IPS-18c (cell line): ENCODE measurements around the gene ZNRF1.
"Not testable (repeated sequence)": the region's sequence is repeated elsewhere in the genome, so short reads cannot be mapped to it uniquely, and the experiment has no call there.

Source experiments
- H3K4me3 ChIP-seq: 2 replicates; pipeline ENCODE4 v1.7.0; 2013; ENCODE audit warnings: low read depth, mild to moderate bottlenecking, low read length, moderate library complexity; ENCODE audit not compliant: insufficient read depth
- H3K9me3 ChIP-seq: one replicate; pipeline ENCODE4 v1.6.1; 2013; ENCODE audit warnings: mild to moderate bottlenecking, low read length, moderate library complexity; ENCODE audit not compliant: control insufficient read depth, insufficient read depth

ZNRF1 gene

DNA sequence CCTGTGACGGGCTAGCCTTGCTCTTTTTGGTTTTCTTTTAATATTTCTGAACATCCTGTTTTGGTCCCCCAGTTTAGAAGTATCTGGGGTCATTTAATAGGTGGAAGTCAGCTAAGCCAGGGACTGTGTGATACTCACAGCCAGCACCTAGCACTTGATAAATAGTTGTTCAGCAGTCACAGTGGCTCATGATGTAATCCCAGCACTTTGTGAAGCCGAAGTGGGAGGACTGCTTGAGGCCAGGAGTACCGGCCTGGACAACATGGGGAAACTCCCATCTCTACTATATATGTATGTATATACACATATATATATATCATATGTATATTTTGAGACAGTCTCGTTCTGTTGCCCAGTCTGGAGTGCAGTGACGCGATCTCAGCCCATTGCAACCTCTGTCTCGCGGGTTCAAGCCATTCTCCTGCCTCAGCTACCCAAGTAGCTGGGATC lies 1.8 kb upstream of the ZNRF1 start:
- Histone ChIP-seq H3K4me3 (no peak overlapping the region), H3K9me3 (no peaks in the 10 kb centered on the region)

DNA sequence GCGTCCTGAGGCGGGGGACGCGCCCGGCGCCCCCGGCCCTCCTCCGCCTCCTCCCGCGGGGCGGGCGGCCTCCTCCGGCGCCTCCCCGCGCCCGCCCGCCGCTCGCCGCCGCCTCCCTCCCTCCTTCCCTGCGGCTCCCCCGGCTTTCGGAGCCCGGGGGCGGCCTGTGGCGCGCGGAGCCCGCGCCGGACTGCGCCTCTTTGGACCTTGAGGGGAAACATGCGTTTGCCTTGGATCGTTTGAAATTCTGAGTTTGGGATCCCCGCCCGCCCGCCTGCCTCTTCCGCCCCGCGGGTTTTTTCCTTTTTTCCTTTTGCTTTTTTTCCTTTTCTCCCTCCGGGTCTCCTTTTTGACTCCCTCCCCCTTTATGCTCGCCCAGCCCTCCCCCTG lies 390 bp downstream of the ZNRF1 start:
- Histone ChIP-seq H3K4me3 (peak overlapping the region; percentile 81), H3K9me3 (no peaks in the 10 kb centered on the region)

DNA sequence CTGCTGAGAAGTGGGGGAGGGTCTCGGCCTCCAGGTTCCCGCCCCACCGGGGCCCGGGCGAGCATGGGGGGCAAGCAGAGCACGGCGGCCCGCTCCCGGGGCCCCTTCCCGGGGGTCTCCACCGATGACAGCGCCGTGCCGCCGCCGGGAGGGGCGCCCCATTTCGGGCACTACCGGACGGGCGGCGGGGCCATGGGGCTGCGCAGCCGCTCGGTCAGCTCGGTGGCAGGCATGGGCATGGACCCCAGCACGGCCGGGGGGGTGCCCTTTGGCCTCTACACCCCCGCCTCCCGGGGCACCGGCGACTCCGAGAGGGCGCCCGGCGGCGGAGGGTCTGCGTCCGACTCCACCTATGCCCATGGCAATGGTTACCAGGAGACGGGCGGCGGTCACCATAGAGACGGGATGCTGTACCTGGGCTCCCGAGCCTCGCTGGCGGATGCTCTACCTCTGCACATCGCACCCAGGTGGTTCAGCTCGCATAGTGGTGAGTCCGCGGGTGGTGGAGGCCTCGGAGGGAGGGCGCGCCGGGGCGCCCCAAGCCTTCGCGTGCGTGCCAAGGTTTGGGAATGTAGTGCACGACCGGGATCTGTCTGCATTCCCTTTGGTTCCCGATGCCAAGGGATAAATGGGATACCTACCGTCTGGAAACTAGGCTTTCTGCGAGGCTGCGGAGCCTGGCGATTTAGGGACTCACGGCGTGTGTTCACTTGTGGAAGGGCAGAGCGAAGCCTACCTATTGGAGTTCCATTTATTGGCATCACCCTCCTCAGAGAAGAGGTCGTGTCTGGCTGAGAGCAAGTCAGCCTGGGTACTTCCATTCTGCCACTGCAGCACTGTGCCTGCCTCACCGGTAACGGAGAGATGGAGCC lies 1.0 kb downstream of the ZNRF1 start:
- Histone ChIP-seq H3K9me3 (no peaks in the 10 kb centered on the region), H3K4me3 (peak overlapping the region; percentile 81)

DNA sequence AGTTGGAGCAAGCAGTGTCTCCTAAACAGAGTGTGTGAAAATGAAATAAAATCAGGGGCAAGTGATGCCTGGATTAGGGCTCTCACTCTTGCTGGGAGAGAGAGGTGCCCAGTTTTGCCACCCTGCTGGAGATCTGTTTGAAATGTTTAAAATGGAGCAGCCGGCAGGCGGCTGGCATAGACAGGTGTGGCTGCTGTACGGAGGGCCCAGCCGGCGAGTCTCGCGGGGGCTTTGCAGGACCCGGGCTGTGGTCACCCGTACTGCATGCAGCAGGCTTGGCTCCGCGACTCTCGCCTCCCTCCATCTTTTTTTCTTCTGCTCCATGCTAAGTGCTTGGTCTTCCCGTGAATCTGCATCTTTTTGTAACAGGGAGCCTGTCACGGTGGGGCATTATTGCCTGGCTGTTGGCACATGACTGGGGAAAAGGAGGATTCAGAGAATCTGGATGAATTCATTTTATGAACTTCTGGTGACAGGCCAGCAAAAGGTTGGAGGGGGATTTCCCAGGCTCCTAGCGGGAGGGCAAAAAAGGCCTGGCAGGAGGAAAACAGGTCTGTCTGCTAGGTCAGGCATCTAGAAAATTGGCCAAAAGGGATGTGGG lies 1.8 kb downstream of the ZNRF1 start:
- H3K4me3 ChIP-seq = peak overlapping the region; percentile 81
- H3K9me3 ChIP-seq = no peaks in the 10 kb centered on the region

DNA sequence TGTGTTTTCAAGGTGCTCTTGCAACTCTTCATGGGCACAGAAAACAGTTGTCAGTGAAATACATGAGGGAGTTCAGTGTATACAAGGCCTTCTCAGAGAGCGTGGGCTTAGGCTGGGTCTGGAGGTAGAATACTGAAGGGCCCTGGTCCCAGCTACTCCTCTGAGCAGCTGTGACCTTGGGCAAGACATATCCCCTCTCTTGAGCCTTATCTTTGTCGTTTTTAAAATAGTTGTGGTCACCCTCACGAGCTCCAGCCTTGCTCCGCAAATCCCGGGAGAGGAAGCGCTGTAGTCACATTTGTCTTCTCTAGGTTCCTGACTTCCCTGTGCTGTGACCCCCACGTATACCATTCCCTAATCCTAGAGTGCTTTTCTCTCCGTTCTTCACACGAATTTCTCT lies 3.6 kb downstream of the ZNRF1 start:
- Histone ChIP-seq H3K4me3 (no peak overlapping the region), H3K9me3 (no peaks in the 10 kb centered on the region)

DNA sequence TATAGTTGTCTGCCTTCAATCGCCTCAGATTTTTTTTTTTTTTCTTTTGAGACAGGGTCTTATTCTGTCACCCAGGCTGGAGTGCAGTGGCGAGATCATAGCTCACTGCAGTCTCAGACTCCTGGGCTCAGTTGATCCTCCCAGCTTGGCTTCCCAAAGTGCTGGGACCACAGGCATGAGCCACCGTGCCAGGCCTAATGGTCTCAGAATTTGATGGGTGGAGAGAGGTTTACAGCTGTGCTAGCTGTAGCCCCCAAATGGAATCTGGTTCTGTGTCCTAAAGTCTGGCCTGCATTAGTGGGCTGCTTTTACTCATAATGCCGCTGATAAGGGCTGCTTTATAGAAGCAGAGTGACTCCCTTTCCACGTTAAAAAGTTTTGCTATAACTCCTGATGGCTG lies 5.1 kb downstream of the ZNRF1 start:
- Histone ChIP-seq H3K4me3 (no peak overlapping the region), H3K9me3 (no peaks in the 10 kb centered on the region)

DNA sequence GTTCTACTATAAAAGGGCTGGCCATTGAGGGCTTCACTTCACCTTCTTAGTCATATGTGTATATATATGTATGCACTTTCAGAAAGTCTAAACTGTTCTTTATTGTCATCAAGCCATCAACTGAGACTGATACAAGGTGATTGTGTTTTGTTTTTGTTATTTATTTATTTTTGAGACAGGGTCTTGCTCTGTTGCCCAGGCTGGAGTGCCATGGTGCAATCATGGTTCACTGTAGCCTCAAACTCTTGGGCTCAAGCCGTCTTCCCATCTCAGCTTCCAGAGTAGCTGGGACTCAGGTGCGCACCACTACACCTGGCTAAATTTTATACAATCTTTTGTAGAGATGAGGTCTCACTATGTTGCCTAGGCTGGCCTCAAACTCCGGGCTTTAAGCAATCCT lies 5.6 kb downstream of the ZNRF1 start:
- H3K4me3 ChIP-seq = no peak overlapping the region

DNA sequence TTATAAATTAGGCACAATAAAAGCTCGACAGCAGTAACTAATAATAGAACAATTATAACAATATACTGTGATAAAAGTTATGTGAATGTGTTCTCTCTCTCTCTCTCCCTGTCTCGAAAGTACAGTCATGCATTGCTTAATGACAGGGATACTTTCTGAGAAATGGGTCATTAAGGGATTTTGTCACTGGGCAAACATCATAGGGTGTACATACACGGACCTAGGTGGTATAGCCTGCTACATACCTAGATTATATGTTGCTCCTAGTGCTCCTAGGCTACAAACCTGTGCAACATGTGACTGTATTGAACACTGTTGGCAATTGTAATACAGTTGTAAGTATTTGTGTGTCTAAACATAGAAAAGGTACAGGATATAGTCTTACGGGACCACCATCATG lies 6.9 kb downstream of the ZNRF1 start:
- no peaks in the 10 kb centered on the region for H3K9me3 ChIP-seq

More for the DNA sequence above, 5.6 kb downstream of the ZNRF1 start:
- H3K9me3 ChIP-seq = no peaks in the 10 kb centered on the region

DNA sequence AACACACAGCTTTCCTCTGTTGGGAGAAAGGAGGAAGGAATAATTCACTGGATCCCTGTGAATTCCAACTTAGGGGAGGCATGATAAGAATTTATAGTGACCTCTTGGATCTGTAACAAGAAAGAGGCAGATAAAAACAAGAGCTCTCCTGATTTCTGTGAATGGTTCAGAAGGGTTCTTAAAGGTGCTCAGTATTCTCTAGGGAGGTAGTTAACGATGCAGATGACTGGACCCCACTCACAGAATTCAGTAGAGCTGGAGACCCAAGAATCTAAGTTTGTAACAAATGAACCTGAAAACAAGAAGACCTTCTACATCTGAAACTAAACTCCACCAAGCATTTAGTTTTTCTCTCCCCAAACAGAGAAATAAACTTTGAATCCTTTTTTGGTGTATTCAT lies 8.6 kb downstream of the ZNRF1 start:
- H3K4me3 ChIP-seq = no peak overlapping the region

More for the DNA sequence above, 6.9 kb downstream of the ZNRF1 start:
- H3K4me3 ChIP-seq = no peak overlapping the region

DNA sequence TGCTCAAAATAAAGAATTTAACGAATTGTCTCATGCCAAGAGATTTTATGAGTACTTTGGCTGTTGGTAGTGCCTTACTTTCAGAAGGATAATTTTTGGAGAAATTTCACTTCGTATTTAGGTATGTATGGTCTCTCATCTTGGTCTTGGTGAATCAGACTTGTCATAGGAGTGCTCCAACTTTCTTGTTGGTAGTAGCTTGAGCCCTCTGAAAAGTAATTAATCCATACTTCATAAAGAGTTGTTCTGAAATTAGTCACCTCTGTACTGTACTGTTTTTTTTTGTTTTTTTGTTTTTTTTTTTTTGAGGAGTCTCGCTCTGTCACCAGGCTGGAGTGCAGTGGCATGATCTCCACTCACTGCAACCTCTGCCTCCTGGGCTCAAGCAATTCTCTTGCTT lies 11.6 kb downstream of the ZNRF1 start:
- no peak overlapping the region for H3K4me3 ChIP-seq
- no peaks in the 10 kb centered on the region for H3K9me3 ChIP-seq

More for the DNA sequence above, 8.6 kb downstream of the ZNRF1 start:
- H3K9me3 ChIP-seq = no peaks in the 10 kb centered on the region

DNA sequence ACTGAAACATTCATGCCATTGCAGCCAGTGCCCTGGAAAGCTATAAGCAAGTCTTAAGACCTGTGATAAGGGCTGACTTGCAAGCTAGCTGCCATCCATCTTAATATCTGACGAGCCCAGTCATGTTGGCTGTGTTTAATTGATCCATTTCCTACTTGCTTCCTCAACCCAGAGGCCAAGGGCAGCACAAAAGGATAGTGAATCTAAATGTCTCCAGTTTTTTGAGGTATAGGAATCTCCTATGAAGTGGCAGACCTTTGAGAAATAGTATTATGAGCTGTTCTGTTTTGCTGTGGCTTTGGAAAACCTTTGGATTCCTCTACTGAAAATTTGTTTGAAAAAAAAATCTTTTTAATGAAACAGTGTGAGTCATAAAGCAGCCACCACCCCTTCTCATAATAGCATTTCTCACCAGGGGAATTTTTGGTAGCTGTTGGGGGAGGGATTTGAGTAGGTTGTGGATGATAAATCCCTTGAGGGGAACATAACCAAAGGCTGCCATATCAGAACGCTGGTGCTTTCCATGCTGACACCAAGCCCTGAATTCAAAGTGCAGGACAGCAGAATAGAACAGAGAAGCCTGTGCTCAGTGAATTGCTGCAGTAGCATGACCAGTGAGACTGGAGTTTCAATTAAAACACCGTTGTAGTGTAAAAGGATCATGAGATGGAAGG lies 12.9 kb downstream of the ZNRF1 start:
- no peak overlapping the region for H3K4me3 ChIP-seq
- no peaks in the 10 kb centered on the region for H3K9me3 ChIP-seq

DNA sequence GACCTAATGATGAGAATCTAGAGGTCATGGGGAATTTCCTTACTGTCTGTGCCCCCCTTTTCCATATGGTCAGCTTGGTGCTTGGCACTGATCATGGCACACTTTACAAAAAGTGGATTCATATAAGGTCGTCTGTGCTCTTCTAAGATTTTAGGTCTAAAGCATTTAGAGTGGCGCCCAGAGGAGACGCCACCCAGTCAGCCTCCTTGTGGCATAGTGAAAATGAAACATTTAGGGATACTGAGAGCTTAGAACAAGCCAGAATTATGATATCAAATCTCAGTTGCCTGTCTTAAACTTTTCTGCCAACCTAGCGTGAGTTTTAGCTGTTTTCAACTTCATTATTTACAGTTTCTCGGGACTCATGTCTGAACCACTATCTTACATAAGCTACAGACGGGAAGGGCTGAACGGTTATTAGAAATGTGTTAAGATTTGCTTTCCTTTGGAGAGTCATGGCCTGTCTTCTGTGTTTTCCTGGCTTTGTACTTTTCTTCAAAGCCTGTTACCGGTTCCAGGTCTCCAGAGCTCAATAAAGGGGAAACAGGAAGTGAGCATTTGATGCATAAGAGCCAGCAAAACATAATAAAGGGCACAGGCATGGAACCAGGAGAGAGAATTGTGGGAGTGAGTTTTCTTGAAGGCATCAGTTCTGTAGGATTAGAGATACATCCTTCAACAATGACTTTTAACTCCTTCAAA lies 13.7 kb downstream of the ZNRF1 start:
- Histone ChIP-seq H3K4me3 (no peak overlapping the region), H3K9me3 (no peaks in the 10 kb centered on the region)

DNA sequence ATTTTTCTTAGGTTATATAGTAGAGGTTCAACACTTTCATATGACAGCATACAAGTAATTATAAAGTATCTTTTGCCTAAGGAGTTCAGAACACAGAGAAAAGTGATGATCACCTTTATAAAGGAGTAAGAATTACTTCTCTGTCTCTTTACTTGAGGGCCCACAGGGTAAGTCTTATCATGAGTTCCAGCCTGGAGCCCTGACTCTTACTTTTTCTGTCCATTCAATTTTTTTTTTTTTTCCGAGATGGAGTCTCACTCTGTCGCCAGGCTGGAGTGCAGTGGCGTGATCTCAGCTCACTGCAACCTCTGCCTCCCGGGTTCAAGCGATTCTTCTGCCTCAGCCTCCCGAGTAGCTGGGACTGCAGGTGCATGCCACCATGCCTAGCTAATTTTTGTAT lies 14.3 kb downstream of the ZNRF1 start:
- not testable (repeated sequence) for H3K4me3 ChIP-seq

DNA sequence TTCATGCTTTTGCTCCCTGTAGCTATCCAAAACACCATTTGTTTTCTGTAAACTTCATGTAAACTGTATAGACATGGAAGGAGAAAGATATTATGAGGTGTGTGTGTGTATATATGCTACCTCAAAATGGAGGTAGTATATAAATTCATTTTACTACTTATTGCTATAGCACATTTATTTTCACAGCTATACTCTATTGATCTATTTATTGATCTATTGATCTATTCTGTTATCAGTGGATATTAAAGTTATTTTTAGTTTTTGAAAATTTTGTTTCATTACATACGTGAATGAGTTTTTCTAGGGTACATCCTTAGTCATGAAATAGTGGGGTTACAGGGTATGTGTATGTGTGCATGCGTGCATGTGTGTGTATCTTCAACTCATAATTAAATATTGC lies 15.5 kb downstream of the ZNRF1 start:
- no peak overlapping the region for H3K4me3 ChIP-seq
- no peaks in the 10 kb centered on the region for H3K9me3 ChIP-seq

More for the DNA sequence above, 14.3 kb downstream of the ZNRF1 start:
- not testable (repeated sequence) for H3K9me3 ChIP-seq

DNA sequence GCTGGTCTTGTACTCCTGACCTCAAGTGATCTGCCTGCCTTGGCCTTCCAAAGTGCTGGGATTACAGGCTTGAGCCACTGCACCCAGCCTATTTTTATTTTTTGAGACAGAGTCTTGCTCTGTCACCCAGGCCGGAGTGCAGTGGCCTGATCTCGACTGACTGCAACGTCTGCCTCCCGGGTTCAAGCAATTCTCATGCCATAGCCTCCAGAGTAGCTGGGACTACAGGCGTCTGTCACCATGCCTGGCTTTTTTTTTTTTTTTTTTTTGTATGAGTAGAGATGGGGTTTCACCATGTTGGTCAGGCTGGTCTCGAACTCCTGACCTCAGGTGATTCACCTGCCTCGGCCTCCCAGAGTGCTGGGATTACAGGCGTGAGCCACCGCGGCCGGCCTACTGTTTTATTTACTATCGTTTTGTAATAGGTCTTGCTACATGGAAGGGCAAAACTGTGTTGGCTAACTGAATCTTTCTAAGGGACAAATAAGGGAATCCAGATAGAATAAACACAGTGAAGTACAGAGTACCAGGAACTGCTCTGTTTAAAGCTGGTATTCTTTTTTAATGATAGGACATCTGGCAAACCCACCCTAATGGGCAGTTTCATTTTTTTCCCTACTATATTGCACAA lies 17.7 kb downstream of the ZNRF1 start:
- H3K9me3 ChIP-seq, H3K4me3 ChIP-seq: not testable (repeated sequence)

DNA sequence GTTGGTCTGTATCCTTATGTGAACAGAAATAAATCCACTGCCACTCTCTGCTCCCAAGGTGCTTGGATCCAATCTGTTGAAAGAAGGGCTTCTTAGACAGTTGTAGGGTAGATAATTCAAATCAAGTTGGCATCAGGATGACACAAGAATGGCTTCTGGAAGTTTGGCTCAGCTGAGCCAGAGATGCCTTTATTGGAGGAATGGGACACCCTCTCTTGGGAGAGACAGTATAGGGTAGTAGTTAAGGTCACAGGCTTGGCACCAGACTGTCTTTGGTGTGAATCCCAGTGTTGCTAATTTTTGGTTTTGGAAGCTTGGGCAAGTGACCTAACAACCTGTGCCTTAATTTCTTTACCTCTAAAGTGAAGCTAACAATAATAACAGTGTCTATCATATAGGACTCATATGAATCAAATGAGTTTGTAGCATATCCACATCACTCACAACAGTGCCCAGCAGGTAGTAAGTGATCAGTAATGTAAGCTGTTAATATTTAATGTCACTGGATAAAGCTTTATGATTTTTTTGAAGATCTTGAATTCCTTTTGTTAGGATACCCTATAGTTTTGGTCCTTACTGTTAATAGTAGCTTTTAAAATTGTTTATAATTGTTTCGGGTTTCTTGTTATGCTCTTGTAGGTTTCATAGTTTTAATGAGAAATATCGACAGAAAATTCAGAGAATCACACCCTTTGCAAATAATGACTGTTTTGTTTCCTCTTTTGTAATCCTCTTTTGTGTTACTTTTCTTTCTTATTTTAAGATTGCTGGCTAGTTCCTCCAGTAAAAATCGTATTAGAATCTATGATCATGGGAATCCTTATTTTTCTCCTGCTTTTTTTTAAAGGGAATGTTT lies 19.1 kb downstream of the ZNRF1 start:
- Histone ChIP-seq H3K4me3 (no peak overlapping the region), H3K9me3 (peaks cover 4% of the 10 kb centered on the region)
